ENCODE data around the gene RIPK4. TPM values are rescaled to one million over a fixed set of nuclear protein-coding genes. Genes with fewer than 3 reads are reported as not detected.

The RIPK4 gene
- total RNA-seq, 1 donor from 2014 or later = 1.8 TPM

- DNase-seq (ENCODE audit: low read depth) (no peak), FAIRE-seq (no peak)
- Mint-ChIP-seq H3K36me3 (ENCODE audit: low read depth, unreplicated experiment) (peaks cover 24% of the 10 kb centered on the region), H3K4me3 (ENCODE audit: unreplicated experiment) (no peak overlapping the region), H3K9me3 (ENCODE audit: unreplicated experiment) (peaks cover 2% of the 10 kb centered on the region), H3K27me3 (ENCODE audit: low read depth, unreplicated experiment) (no peaks in the 10 kb centered on the region), H3K4me1 (ENCODE audit: low read depth, unreplicated experiment) (no peaks in the 10 kb centered on the region), H3K27ac (ENCODE audit: unreplicated experiment) (no peak overlapping the region)
- no peak overlapping the region for H3K9ac ChIP-seq (ENCODE audit: low read length)
- TF ChIP-seq CTCF (IDR thresholded peaks at IDR 0.05; ENCODE audit: insufficient read depth, low read depth, low read length) (no peak), EZH2 (IDR thresholded peaks at IDR 0.05; ENCODE audit: insufficient read depth, low read length) (no peak)
- H3K27me3 ChIP-seq (ENCODE audit: insufficient read depth, low read length) = no peaks in the 10 kb centered on the region
- no peaks in the 10 kb centered on the region for H3K79me2 ChIP-seq (ENCODE audit: insufficient read depth, low read length)
- H3K4me1 ChIP-seq (ENCODE audit: insufficient read depth, low read length) = peaks cover 4% of the 10 kb centered on the region
- H3K36me3 ChIP-seq (ENCODE audit: insufficient read depth, low read length) = peaks cover 2% of the 10 kb centered on the region
- peaks cover 10% of the 10 kb centered on the region for H4K20me1 ChIP-seq (ENCODE audit: insufficient read depth, low read length)
- H2AFZ ChIP-seq (ENCODE audit: low read depth, low read length) = no peak overlapping the region
- H3K4me2 ChIP-seq (ENCODE audit: low read length) = no peak overlapping the region
- H3K9me3 ChIP-seq (ENCODE audit: insufficient read depth, low read depth, low read length) = no peaks in the 10 kb centered on the region
- H3K27ac ChIP-seq (ENCODE audit: low read depth, low read length) = no peak overlapping the region
- no peak overlapping the region for H3K4me3 ChIP-seq (ENCODE audit: insufficient read depth, low read depth, low read length)
These were observed 35.3 kb upstream of the RIPK4 start for GRCh38 chr21:41802198-41802584.

GRCh38 chr21:41801321-41802197, 34.7 kb upstream of the RIPK4 start:
- Histone ChIP-seq H3K27ac (ENCODE audit: low read depth, low read length) (no peak overlapping the region), H3K4me3 (ENCODE audit: insufficient read depth, low read depth, low read length) (no peak overlapping the region), H3K79me2 (ENCODE audit: insufficient read depth, low read length) (no peaks in the 10 kb centered on the region), H2AFZ (ENCODE audit: low read depth, low read length) (no peak overlapping the region), H3K36me3 (ENCODE audit: insufficient read depth, low read length) (peaks cover 2% of the 10 kb centered on the region), H3K4me1 (ENCODE audit: insufficient read depth, low read length) (peaks cover 4% of the 10 kb centered on the region), H3K4me2 (ENCODE audit: low read length) (no peak overlapping the region), H4K20me1 (ENCODE audit: insufficient read depth, low read length) (peaks cover 5% of the 10 kb centered on the region), H3K27me3 (ENCODE audit: insufficient read depth, low read length) (no peaks in the 10 kb centered on the region), H3K9ac (ENCODE audit: low read length) (no peak overlapping the region), H3K9me3 (ENCODE audit: insufficient read depth, low read depth, low read length) (no peaks in the 10 kb centered on the region)
- FAIRE-seq (no peak), DNase-seq (ENCODE audit: low read depth) (no peak)
- Mint-ChIP-seq H3K27me3 (ENCODE audit: low read depth, unreplicated experiment) (no peaks in the 10 kb centered on the region), H3K36me3 (ENCODE audit: low read depth, unreplicated experiment) (peaks cover 22% of the 10 kb centered on the region), H3K4me1 (ENCODE audit: low read depth, unreplicated experiment) (no peaks in the 10 kb centered on the region), H3K4me3 (ENCODE audit: unreplicated experiment) (no peak overlapping the region), H3K9me3 (ENCODE audit: unreplicated experiment) (no peaks in the 10 kb centered on the region), H3K27ac (ENCODE audit: unreplicated experiment) (no peak overlapping the region)
- no peak for TF ChIP-seq EZH2 (IDR thresholded peaks at IDR 0.05; ENCODE audit: insufficient read depth, low read length)
- TF ChIP-seq CTCF (IDR thresholded peaks at IDR 0.05; ENCODE audit: insufficient read depth, low read depth, low read length) = no peak
